HG03457 (cell line): ENCODE measurements around the gene ZFAND4.
"Not testable (repeated sequence)": the region's sequence is repeated elsewhere in the genome, so short reads cannot be mapped to it uniquely, and the experiment has no call there.

ENCODE experiments used
- ATAC-seq: cut with Tn5 transposase; IDR thresholded peaks from one replicate; pipeline ENCODE4 v1.9.1; 2021; ENCODE audit warnings: moderate number of reproducible peaks; ENCODE audit not compliant: unreplicated experiment

ZFAND4 gene

DNA sequence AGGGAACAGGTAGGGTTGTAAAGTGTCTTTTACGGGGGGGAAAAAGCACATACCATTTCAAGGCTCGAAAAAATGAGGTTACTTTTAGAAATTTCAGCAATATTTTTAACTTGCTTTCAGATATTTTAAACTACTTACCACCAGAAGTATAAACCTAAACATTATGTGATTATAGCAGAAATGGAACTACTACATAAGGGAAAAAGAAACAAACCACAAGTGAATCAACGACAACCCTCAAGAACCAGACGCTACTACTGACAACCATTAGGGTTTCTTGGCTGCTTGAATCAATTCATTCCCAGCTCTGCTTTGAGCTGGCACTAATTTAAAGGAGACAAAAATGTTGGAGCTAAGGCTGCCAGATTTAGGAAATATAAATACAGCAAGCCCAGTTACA, 80.1 kb downstream of the ZFAND4 start:
- no peak for ATAC-seq

DNA sequence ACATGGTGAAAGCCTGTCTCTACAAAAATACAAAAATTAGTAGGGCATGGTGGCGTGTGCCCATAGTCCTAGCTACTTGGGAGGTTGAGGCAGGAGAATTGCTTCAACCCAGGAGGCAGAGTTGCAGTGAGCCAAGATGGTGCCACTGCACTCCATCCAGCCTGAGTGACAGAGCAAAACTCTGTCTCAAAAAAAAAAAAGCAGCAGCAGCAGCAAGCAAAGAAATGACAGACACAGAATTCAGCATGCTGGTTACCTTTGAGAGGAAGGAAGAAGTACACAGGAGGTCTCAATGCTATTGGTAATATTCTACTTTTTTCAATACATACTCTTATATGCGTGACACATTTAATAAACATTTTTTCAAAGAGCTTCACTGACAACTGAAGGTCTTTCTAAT, 81.3 kb downstream of the ZFAND4 start:
- ATAC-seq: no peak

DNA sequence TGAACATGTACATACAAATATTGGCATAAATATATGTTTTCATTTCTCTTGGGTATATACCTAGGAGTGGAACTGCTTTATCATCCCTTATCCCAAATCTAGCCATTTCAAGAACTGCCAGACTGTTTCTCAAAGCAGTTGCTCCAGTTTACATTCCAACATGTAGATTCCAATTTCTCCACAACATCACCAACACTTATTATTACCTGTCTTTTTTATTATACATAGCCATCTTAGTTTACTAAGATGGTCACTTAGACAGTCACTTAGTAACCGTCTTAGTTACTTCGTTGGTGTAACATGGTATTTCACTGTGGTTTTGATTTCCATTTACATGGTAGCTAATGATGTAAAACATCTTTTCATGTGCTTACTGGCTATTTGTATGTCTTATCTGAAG, 82.7 kb downstream of the ZFAND4 start:
- ATAC-seq: no peak

DNA sequence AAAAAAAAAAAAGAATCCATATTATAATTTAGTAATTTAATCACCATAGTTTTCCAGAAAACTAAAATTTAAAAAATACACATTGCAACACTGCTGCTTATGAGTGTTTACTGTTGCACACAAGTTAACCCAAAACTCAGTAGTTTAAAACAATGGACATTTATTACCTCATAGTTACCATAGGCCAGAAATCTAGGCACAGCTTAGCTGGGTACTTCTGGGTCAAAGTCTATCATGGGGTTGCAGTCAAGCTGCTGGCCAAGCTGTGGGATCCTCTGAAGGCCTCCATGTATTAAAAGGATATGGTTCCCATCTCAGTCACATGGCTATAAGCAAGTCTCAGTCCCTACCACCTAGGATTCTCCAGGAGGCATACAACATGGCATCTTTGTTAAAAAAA, 83.6 kb downstream of the ZFAND4 start:
- no peak for ATAC-seq

DNA sequence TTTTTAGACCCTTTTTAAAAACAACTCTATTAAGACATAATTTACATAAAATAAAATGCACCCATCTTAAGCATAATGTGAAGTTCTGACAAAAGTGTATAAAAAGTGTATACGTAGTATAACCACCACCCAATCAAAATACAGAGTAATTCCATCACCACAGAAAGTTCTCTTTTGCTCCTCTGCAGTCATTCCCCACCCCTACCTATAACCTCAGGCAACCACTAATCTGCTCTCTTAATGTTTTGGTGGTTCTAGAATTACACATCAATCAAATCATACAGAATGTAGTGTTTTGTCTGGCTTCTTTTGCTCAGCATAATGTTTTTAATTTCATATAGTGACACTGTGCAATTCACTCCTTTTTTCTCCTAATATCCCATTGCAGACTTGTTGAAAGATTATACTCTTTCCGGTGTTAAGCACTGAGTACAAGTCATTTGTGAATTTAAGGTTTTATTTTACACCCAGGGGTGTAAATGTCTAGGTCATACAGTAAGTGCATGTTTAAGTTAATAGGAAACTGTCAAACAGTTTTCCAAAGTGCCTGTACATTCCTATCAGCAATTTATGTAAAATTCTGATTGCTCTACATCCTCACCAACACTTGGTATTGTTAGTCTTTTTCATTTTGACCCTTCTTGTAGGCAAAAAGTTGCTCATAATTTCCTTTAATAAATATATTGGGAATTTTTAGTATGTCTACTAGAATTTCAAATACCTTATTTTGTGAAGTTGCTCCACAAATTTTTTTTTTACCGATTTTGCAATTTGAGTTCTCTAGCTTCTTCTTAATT, 86.3 kb downstream of the ZFAND4 start:
- no peak for ATAC-seq

DNA sequence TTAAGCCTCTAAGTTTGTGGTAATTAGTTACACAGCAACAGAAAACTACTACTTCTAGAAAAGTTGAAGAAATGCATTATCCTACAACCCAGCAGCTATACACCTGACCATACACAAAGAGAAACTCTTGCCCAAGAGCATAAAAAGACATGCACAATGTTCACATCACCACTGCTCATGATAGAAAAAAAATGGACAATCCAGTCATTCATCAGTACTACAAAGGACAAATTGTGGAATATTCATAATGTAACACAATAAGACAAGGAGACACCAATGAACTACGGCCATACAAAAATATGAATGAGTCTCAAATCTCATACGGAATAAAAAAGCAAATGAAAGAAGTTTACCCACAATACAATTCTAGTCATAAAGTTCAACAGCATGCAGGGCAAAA, 87.4 kb downstream of the ZFAND4 start:
- no peak for ATAC-seq

DNA sequence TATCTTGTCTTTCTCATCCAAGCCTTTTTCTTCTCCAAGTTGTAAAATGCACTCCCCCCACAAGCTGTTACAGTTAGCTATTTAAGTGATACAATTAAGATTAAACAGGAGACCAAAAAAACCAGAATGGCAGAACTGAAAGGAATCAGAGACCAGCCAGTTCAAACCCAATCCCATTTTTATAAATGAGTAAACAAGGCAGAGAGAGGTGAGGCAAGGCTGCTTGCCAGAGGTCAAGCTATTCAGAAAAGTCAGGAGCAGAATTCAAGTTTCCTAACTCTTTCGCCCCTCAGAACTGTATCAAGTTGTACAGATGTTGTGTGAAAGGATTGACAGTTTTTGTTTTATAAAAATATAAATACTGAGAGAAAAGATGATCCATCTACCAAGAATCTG, 90.2 kb downstream of the ZFAND4 start:
- no peak for ATAC-seq

DNA sequence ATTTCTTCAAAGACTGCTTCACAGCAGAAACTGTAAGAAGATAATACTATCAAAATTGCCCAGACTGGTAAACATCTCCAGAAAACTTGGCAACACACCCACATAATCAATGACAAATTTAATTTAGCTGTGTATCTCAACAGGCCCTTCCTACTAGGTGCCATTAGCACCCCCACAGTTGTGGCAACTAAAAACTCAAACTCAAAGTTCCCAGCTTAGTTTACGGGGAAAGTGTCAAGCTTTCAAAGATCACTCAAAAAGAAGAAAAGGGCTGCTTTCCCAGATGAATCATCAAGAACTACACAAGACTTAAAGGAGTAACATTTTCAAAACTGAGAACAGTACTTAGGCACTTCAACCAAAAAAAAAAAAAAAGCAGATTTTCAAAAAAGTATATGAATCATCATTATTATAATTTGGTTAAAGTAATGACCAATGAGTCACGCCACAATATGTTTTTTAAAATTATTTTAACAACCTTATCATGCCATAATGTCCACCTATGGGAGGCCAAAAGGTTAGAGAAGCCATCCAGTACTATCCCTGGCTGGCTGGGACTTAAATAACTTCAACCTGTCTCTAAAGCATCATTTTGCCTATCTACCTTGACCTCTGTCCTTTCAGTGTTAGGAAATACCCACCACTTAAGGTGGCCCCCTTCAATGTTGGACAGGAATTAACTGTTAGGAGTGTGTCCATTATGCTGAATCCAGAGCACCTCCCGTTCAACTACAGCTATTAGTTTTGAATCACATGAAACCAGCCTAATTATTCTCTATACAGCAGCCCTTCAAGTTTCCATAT, 90.8 kb downstream of the ZFAND4 start:
- ATAC-seq: no peak

DNA sequence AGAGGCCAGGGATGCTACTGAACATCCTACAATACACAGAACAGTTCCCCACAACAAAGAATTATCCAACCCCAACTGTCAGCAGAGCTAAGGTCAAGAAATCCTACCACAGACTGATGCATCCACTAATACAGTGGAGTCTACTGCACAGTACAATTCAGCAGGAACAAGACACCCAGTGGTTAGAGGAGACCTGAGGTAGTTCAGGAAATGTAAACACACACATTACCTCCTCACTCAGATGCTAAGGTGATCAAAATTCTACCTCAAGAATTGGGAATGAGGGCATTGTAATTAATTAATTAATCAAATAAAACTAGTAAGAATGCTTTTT, 91.4 kb downstream of the ZFAND4 start:
- ATAC-seq: peak; percentile 25

DNA sequence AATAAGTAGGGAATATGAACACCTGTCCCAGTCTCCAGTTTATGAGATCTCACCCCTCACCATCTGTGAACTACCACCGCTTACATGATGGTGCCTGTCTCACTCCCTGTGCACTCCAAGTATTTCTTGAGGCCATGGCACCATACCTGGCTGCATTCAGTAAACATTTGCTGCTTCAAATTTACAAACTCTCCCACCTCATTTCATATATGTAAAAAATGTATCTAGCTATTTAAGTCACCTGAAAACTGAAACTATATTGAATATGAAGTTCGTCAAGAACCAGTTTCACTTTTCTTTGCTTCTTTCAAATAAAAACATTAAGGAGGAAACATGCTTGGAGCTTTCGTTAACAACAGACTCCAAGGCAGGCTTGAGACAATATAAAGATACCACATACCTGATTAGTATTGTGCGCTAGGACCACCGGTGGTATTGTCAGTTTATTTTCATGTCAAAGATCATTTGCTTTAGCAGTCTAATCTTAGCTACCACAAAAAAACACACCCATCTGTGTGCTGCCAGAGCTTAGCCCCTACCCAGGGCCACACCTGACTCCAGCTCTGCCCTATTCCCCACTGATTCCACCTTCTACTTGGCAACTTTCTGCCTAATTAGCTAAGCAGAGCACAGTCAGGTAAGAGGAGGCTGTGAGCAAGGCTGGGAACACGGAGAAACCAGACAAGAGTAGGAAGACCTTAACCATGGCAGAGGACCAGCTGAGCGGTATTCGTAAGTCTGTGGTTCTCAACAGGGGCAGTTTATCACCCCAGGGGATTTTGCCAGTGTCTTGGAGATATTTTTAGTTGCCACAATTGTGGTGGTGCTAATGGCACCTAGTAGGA, 92.0 kb downstream of the ZFAND4 start:
- peak; percentile 41 for ATAC-seq

DNA sequence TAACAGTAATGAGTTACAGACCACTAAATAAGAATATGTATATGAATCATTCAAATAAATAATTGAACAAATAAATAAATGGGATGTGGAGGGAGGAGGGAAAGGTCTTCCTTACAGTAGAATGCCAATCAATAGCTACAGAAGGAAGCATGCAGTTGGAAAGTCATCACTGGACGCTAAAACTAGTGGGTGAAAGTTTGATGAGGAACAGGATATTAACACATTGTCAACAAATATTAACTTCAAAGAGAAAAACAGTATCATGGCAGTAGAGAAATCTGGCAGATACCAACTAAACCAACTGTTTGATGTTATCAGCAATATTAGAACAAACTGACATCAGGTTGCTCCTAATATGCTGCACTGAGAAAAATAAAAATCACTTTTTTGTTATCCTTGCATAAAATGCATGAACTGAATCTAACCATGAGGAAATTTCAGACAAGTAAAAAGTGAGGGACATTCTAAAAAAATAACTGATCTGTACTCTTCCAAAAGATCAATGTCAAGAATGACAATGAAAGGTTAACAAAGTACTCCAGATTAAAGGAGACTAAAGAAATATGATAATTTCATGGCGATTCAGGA, 94.1 kb downstream of the ZFAND4 start:
- no peak for ATAC-seq

DNA sequence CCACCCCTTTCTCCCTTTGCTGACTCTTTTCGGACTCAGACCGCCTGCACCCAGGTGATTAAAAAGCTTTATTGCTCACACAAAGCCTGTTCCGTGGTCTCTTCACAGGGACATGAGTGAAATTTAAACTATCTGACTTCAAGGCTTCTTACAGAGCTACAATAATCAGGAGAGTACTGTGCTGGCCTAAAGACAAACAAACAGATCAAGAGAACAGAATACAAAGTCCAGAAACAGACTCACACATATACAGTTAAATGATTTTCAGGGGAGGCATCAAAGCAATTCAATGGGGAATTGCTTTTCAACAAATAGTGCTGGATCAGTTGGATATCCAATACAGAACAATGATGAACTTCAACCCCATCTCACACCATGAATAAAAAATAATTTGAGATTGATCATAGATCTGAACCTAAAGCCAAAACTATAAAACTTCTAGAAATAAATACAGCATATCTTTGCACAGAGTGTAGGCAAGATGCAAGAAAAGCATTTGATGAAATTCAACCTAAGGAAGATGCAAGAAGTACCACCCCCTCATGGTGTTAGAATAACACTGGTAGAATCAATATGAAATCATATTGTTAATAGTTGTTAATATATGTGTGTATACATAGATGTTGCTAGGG, 96.5 kb downstream of the ZFAND4 start:
- no peak for ATAC-seq

DNA sequence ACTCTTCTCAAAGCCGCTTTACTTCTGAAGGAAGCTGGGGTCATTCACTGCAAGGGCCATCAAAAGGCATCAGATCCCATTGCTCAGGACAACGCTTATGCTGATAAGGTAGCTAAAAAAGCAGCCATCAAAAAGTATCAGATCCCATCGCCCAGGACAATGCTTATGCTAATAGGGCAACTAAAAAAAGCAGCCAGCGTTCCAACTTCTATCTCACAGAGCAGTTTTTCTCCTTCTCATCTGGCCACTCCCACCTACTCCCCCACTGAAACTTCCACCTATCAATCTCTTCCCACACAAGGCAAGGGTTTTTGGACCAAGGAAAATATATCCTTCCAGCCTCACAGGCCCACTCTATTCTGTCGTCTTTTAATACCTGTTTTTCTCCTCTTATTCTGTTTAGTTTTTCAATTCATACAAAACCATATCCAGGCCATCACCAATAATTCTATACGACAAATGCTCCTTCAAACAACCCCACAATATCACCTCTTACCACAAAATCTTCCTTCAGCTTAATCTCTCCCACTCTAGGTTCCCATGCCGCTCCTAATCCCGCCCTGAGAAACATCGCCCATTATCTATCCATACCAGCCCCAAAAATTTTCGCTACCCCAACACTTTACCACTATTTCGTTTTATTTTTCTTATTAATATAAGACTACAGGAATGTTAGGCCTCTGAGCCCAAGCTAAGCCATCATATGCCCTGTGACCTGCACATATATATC, 97.4 kb downstream of the ZFAND4 start:
- not testable (repeated sequence) for ATAC-seq

DNA sequence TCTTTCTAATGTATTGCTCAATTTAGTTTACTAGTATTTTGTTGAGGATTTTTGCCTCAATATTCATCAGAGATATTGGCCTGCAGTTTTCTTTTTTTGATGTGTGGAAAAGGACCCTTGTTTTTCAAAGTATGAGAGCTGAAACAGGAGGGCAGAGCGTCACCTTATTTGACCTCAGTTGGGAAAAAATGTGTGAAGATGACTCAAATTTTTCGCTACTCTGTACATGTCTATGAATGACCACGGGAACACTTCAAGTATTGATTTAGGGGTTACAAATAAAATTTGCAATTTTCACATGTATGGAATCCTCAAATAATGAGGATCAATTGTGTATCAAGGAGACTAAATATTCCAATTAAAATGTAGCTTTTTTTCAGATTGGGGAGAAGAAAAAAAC, 103.1 kb downstream of the ZFAND4 start:
- ATAC-seq: no peak

DNA sequence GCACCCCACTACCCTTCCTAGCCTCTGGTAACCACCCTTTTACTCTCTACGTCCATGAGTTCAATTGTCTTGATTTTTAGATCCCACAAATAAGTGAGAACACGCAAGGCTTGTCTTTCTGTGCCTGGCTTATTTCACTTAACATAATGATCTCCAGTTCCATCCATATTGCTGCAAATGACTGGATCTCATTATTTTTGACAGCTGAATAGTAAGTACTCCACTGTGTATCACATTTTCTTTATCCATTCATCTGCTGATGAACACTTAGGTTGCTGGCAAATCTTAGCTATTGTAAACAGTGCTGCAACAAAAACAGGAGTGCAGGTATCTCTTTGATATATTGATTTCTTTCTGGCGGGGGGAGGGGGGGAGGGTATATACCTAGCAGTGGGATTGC, 106.2 kb downstream of the ZFAND4 start:
- no peak for ATAC-seq
